MM.1S (cell line): Measurements from ENCODE around the gene LINS1.
"Not testable (repeated sequence)": the region's sequence is repeated elsewhere in the genome, so short reads cannot be mapped to it uniquely, and the experiment has no call there.

ENCODE experiments used
- DNase-seq: peaks from one replicate; pipeline ENCODE4 v3.0.0-alpha.2; 2015
- H2AFZ ChIP-seq: fragments of 300-600 bp; sonication (generic); 2 replicates; pipeline ENCODE4 v1.6.0; 2016; ENCODE audit warnings: antibody characterized with exemption, low read length
- H3F3A ChIP-seq: fragments of 300-600 bp; sonication (generic); 2 replicates; pipeline ENCODE4 v1.6.1; 2016; ENCODE audit warnings: mild to moderate bottlenecking, antibody characterized with exemption, low read length, moderate library complexity, mixed read lengths; ENCODE audit not compliant: insufficient read depth
- H3K27ac ChIP-seq: fragments of 300-600 bp; sonication (generic); 2 replicates; pipeline ENCODE4 v1.5.1; 2016; ENCODE audit warnings: mild to moderate bottlenecking, low read length
- H3K27me3 ChIP-seq: fragments of 300-600 bp; sonication (generic); replicated peaks from 2 replicates; pipeline ENCODE4 v1.6.0; 2016; ENCODE audit warnings: low read length; ENCODE audit not compliant: insufficient read depth
- H3K36me3 ChIP-seq: fragments of 300-600 bp; sonication (generic); replicated peaks from 2 replicates; pipeline ENCODE4 v1.6.1; 2016; ENCODE audit warnings: mild to moderate bottlenecking, low read length, mixed read lengths; ENCODE audit not compliant: insufficient read depth
- H3K4me1 ChIP-seq: fragments of 300-600 bp; sonication (generic); 2 replicates; pipeline ENCODE4 v1.6.1; 2016; ENCODE audit warnings: low read length, mixed read lengths
- H3K4me2 ChIP-seq: fragments of 300-600 bp; sonication (generic); 2 replicates; pipeline ENCODE4 v1.6.0; 2016; ENCODE audit warnings: low read depth, low read length
- H3K4me3 ChIP-seq: fragments of 300-600 bp; sonication (generic); 2 replicates; pipeline ENCODE4 v1.5.1; 2016; ENCODE audit warnings: low read length, mixed read lengths
- H3K79me2 ChIP-seq: fragments of 300-600 bp; sonication (generic); 2 replicates; pipeline ENCODE4 v1.6.1; 2016; ENCODE audit warnings: mixed run types, low read length, mixed read lengths
- H3K9ac ChIP-seq: fragments of 300-600 bp; sonication (generic); 2 replicates; pipeline ENCODE4 v1.6.1; 2016; ENCODE audit warnings: low read length, mixed read lengths
- H3K9me2 ChIP-seq: fragments of 300-600 bp; sonication (generic); replicated peaks from 2 replicates; pipeline ENCODE4 v1.6.1; 2016; ENCODE audit warnings: mild to moderate bottlenecking, low read length, mixed read lengths; ENCODE audit not compliant: insufficient read depth
- H3K9me3 ChIP-seq: fragments of 300-600 bp; sonication (generic); replicated peaks from 2 replicates; pipeline ENCODE4 v1.6.1; 2016; ENCODE audit warnings: mild to moderate bottlenecking, low read length, mixed read lengths; ENCODE audit not compliant: insufficient read depth
- H4K20me1 ChIP-seq: fragments of 300-600 bp; sonication (generic); 2 replicates; pipeline ENCODE4 v1.6.1; 2016; ENCODE audit warnings: mild to moderate bottlenecking, low read length, moderate library complexity, mixed read lengths; ENCODE audit not compliant: insufficient read depth
- EZH2 ChIP-seq: fragments of 300-600 bp; sonication (generic); optimal IDR thresholded peaks from 2 replicates; pipeline ENCODE3; 2017; ENCODE audit warnings: low read depth, mild to moderate bottlenecking, antibody characterized with exemption, low read length, mixed read lengths
- EZH2phosphoT487 ChIP-seq: fragments of 300-600 bp; sonication (generic); IDR thresholded peaks from 2 replicates; pipeline ENCODE4 v1.6.1; 2018; ENCODE audit warnings: antibody characterized with exemption, low read length
- TF ChIP-seq, protein P1 (sequence below): fragments of 300-600 bp; sonication (generic); IDR thresholded peaks from 2 replicates; pipeline ENCODE4 v1.5.1; 2016; ENCODE audit warnings: antibody characterized with exemption, low read length, mixed read lengths

Gene LINS1

DNA sequence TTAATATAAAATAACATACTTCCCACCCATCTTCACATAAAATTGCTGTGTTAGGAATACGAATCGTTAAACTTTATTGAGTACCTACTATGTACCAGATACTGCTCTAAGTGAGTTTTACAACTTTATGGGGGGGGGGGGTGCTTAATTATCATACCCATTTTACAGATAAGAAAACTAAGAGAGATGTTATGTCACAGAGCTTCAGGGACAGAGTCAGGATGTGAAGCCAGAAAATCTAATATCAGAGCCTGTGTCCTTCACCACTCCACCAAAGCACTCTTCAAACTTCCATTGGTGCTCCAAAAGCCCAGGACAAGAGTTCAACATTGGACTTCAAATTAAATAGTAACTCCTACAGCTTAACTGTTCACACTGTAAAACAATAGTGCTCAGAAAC is 8.6 kb downstream of the LINS1 start:
- Histone ChIP-seq H3K9ac (no peak overlapping the region), H2AFZ (no peak overlapping the region), H3K9me3 (no peaks in the 10 kb centered on the region), H3K4me3 (no peak overlapping the region), H3K27me3 (no peaks in the 10 kb centered on the region), H3K4me1 (no peaks in the 10 kb centered on the region), H3K4me2 (no peak overlapping the region), H3K36me3 (no peaks in the 10 kb centered on the region; the same call in 1 of the 2 replicates), H3F3A (no peaks in the 10 kb centered on the region), H3K79me2 (peaks cover 89% of the 10 kb centered on the region), H3K27ac (no peak overlapping the region), H3K9me2 (no peaks in the 10 kb centered on the region), H4K20me1 (no peaks in the 10 kb centered on the region)
- no peak for TF ChIP-seq EZH2phosphoT487
- no peak for TF ChIP-seq EZH2
- TF ChIP-seq, protein P1, sequence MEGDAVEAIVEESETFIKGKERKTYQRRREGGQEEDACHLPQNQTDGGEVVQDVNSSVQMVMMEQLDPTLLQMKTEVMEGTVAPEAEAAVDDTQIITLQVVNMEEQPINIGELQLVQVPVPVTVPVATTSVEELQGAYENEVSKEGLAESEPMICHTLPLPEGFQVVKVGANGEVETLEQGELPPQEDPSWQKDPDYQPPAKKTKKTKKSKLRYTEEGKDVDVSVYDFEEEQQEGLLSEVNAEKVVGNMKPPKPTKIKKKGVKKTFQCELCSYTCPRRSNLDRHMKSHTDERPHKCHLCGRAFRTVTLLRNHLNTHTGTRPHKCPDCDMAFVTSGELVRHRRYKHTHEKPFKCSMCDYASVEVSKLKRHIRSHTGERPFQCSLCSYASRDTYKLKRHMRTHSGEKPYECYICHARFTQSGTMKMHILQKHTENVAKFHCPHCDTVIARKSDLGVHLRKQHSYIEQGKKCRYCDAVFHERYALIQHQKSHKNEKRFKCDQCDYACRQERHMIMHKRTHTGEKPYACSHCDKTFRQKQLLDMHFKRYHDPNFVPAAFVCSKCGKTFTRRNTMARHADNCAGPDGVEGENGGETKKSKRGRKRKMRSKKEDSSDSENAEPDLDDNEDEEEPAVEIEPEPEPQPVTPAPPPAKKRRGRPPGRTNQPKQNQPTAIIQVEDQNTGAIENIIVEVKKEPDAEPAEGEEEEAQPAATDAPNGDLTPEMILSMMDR: no peak
- no peak for DNase-seq

DNA sequence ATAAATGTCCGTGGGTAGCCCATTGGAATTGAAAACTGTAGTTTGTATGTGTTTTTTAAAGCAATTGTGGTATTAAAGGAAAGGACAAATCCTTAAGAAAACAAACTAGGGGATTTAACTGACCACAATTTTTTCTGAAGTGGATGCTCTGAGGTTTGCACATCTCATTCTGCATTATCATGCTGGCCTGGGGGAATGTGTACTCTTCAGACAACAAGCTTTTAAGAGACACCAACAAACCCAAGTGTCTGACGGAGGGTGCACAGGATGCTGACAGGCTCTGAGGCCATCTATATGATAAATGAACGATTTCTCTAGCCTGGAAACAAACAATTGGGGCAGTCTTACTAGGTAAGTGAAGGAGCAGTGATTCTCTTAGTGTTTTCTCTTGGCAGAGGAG is 9.1 kb downstream of the LINS1 start:
- Histone ChIP-seq H2AFZ (no peak overlapping the region), H3K4me1 (no peaks in the 10 kb centered on the region), H3K79me2 (peaks cover 85% of the 10 kb centered on the region)

DNA sequence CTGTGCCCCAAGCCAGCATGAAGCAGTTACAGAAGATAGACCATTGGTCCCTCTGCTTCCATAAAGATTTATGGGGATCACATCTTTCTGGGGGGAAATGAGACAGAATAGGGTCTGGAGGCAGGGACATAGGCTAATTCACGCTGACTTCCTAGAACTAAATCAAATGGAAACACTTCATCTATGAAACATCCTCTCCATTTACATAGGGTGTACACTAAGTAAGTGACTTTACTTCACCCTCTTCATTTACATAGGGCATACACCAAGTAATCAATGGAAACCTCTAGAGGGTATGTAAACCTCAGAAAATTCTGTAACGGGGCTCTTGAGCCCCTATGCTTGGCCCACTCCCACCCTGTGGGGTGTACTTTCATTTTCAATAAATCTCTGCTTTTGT is 10.1 kb downstream of the LINS1 start:
- DNase-seq: no peak
- H3K9me3 ChIP-seq: no peaks in the 10 kb centered on the region
- no peak overlapping the region for H3K4me2 ChIP-seq
- no peaks in the 10 kb centered on the region for H3F3A ChIP-seq
- peaks cover 84% of the 10 kb centered on the region for H3K79me2 ChIP-seq
- no peaks in the 10 kb centered on the region for H4K20me1 ChIP-seq
- H3K9me2 ChIP-seq: no peaks in the 10 kb centered on the region
- no peak overlapping the region for H3K4me3 ChIP-seq
- H3K9ac ChIP-seq: no peak overlapping the region
- TF ChIP-seq, protein P1: no peak
- TF ChIP-seq EZH2 (no peak), EZH2phosphoT487 (no peak)
- H2AFZ ChIP-seq: no peak overlapping the region
- H3K4me1 ChIP-seq: no peaks in the 10 kb centered on the region
- H3K27ac ChIP-seq: no peak overlapping the region
- H3K36me3 ChIP-seq: no peaks in the 10 kb centered on the region; the same call in 1 of the 2 replicates
- H3K27me3 ChIP-seq: no peaks in the 10 kb centered on the region

More for the DNA sequence above, 9.1 kb downstream of the LINS1 start:
- Histone ChIP-seq H3K9me3 (no peaks in the 10 kb centered on the region), H3K27ac (no peak overlapping the region), H3F3A (no peaks in the 10 kb centered on the region), H3K4me2 (no peak overlapping the region), H3K27me3 (no peaks in the 10 kb centered on the region), H3K9me2 (no peaks in the 10 kb centered on the region), H3K9ac (no peak overlapping the region), H4K20me1 (no peaks in the 10 kb centered on the region), H3K36me3 (no peaks in the 10 kb centered on the region; the same call in 1 of the 2 replicates), H3K4me3 (no peak overlapping the region)
- no peak for DNase-seq
- no peak for TF ChIP-seq EZH2phosphoT487
- TF ChIP-seq EZH2: no peak

DNA sequence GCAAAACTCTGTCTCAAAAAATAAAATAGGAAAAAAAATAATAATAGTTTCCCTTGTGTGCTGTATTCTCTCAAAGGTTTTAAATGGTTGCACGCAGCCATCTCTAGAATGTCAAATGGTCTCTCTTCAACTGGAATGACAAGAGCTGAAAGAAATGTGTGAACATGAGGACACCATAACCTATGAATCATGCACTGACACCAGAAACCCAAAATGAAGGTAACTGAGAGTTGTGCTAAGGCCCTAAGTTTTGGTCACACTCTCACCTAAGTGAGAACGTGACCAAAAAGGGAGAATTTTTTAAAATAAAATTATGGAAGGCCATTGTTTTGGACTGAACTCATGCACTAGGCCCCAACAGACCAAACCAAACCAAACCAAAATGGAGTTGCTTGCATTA is 10.8 kb downstream of the LINS1 start:
- H3K27me3 ChIP-seq, H3K9me3 ChIP-seq, H2AFZ ChIP-seq, H3K27ac ChIP-seq, H3K4me3 ChIP-seq, H3K9ac ChIP-seq, H3K9me2 ChIP-seq, H3K36me3 ChIP-seq, H4K20me1 ChIP-seq, H3K4me1 ChIP-seq, H3K4me2 ChIP-seq, DNase-seq, H3F3A ChIP-seq: not testable (repeated sequence)
- peaks cover 80% of the 10 kb centered on the region for H3K79me2 ChIP-seq
